ENCODE results near the gene DLG2. TPM values are rescaled to one million over a fixed set of nuclear protein-coding genes. Genes with fewer than 3 reads are reported as not detected.

Gene DLG2
- total RNA-seq, 2 experiments from 2014 or later, result 2.0 to 2.1 TPM

DNA sequence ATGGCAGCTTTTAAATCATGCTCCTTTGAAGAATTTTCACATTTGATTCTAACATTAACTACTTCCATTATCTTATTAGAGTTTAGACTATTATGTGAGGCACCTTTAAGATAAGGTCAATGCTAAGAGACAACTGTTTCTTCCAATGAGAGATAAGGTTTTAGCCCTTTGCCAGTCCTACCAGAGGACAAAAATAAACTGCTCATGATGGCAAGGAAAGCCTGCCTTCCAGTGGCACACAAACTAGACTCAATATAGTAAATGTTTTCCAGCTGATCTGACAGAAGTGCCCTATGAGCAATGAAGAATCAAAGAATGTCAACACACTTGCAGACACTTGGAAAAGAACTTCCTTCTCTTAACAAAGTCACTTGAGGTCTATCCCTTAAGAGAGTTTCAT, 1188.6 kb downstream of the DLG2 start:
- ChIA-PET POLR2A (no interaction called here), CTCF (no interaction called here)
- H3K9me3 Mint-ChIP-seq, result peaks cover 4% of the 10 kb centered on the region
- H3K36me3 Mint-ChIP-seq (ENCODE audit: low read depth), result no peaks in the 10 kb centered on the region
- no peaks in the 10 kb centered on the region for H3K36me3 ChIP-seq (ENCODE audit: insufficient read depth, low read length)
- H3K27ac Mint-ChIP-seq, result no peak overlapping the region
- H3K4me3 Mint-ChIP-seq, result no peak overlapping the region
- intact Hi-C loops (cut with DNase I, micrococcal nuclease), result no loop called here
- H3K27me3 Mint-ChIP-seq, result no peaks in the 10 kb centered on the region
- no peak overlapping the region for H3K27ac ChIP-seq (ENCODE audit: low read depth in 1 of 2, low read length in 2 of 2)
- H3K9me3 ChIP-seq (ENCODE audit: control insufficient read depth in 1 of 2, insufficient read depth in 1 of 2, low read length in 2 of 2), result peaks cover 0 to 7% of the 10 kb centered on the region in 2 experiments
- ATAC-seq (ENCODE audit: poor library complexity), result no peak
- H3K4me1 ChIP-seq (ENCODE audit: insufficient read depth, low read length), result no peaks in the 10 kb centered on the region
- DNase-seq, result no peak
- TF ChIP-seq, protein P1, sequence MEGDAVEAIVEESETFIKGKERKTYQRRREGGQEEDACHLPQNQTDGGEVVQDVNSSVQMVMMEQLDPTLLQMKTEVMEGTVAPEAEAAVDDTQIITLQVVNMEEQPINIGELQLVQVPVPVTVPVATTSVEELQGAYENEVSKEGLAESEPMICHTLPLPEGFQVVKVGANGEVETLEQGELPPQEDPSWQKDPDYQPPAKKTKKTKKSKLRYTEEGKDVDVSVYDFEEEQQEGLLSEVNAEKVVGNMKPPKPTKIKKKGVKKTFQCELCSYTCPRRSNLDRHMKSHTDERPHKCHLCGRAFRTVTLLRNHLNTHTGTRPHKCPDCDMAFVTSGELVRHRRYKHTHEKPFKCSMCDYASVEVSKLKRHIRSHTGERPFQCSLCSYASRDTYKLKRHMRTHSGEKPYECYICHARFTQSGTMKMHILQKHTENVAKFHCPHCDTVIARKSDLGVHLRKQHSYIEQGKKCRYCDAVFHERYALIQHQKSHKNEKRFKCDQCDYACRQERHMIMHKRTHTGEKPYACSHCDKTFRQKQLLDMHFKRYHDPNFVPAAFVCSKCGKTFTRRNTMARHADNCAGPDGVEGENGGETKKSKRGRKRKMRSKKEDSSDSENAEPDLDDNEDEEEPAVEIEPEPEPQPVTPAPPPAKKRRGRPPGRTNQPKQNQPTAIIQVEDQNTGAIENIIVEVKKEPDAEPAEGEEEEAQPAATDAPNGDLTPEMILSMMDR (IDR thresholded peaks at IDR 0.05), result no peak
- no peaks in the 10 kb centered on the region for H3K4me1 Mint-ChIP-seq (ENCODE audit: low read depth)
- H3K27me3 ChIP-seq (ENCODE audit: control insufficient read depth in 1 of 2, insufficient read depth in 2 of 2, low read length in 2 of 2), result no peaks in the 10 kb centered on the region
- no peak overlapping the region for H3K4me3 ChIP-seq (ENCODE audit: low read length)

DNA sequence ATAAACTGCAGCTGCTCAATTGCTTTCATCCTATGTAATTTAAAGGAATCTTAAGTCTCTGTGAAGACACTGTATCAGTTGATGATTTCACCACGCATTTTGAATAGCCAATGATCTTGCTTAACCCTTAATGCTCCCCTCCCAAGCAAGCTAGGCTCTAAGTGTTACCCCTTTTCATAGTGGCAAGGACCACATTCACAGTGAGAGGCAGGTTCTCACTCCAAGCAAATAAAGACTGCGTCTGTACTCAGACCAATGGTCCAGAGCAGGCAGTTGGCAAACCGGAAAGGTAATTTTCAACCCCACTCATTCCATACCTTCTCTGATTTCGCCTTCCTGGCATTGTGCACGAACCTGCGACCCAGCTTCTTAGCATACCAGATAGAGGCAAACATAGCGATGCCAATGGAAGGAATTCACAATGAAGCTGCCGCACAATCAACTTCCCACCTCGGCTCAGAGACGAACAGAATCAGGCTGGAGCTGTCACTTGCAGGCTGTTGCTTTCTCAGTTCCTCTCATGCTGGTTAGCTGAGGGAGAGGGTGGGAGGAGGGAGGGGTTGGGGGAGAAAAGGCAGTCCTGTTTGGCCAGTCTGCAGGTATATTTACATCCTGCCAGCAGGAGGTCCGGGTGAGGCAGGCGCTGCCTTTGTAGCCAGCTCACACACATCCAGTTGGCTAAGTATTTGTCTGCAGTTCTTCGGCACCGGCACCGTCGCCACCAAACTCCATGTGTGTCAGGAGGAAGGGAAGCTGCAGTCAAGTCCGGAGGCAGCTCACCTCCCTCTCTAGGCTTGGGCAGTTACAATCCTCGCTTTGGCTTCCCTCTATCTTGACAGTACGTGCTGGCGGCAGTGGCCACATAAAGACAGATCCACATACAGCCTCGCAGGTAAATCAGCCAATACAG, 1189.8 kb downstream of the DLG2 start:
- DNase-seq (no peak), ATAC-seq (ENCODE audit: poor library complexity) (no peak)
- no peak overlapping the region for H3K4me3 Mint-ChIP-seq
- Histone ChIP-seq H3K9me3 (ENCODE audit: control insufficient read depth in 1 of 2, insufficient read depth in 1 of 2, low read length in 2 of 2) (peaks cover 0 to 7% of the 10 kb centered on the region in 2 experiments), H3K27ac (ENCODE audit: low read depth in 1 of 2, low read length in 2 of 2) (no peak overlapping the region), H3K36me3 (ENCODE audit: insufficient read depth, low read length) (no peaks in the 10 kb centered on the region), H3K4me1 (ENCODE audit: insufficient read depth, low read length) (no peaks in the 10 kb centered on the region), H3K27me3 (ENCODE audit: control insufficient read depth in 1 of 2, insufficient read depth in 2 of 2, low read length in 2 of 2) (no peaks in the 10 kb centered on the region), H3K4me3 (ENCODE audit: low read length) (no peak overlapping the region)
- TF ChIP-seq, protein P1 (IDR thresholded peaks at IDR 0.05), result no peak
- no peaks in the 10 kb centered on the region for H3K4me1 Mint-ChIP-seq (ENCODE audit: low read depth)
- no peaks in the 10 kb centered on the region for H3K36me3 Mint-ChIP-seq (ENCODE audit: low read depth)
- intact Hi-C loops (cut with DNase I, micrococcal nuclease), result no loop called here
- peaks cover 4% of the 10 kb centered on the region for H3K9me3 Mint-ChIP-seq
- POLR2A ChIA-PET, result no interaction called here
- H3K27ac Mint-ChIP-seq, result no peak overlapping the region
- H3K27me3 Mint-ChIP-seq, result no peaks in the 10 kb centered on the region
- CTCF ChIA-PET, result no interaction called here

DNA sequence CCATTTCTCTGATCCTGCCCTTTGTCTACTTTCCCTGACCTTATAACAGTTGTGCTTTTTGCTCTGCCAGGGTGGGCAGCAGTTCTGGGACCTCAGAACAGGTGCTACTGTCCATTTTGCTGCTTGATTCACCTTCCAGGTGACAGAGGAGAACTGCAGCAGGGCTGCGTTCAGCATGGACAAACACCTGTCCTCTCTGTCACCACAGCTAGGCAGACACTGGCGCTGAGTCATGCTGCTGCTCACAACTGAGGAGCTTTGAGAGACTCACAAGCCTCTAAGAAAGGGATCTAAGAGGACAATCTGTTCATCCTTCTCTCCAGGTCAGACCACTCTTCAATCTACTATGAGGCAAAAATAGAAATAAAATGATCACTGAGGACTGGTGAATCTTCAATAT, 1196.5 kb downstream of the DLG2 start:
- H3K9me3 ChIP-seq (ENCODE audit: control insufficient read depth in 1 of 2, insufficient read depth in 1 of 2, low read length in 2 of 2), result peaks cover 0 to 4% of the 10 kb centered on the region in 2 experiments
- H3K9me3 Mint-ChIP-seq, result peaks cover 5% of the 10 kb centered on the region
- H3K4me1 Mint-ChIP-seq (ENCODE audit: low read depth), result no peaks in the 10 kb centered on the region
- no peaks in the 10 kb centered on the region for H3K4me1 ChIP-seq (ENCODE audit: insufficient read depth, low read length)
- POLR2A ChIA-PET, result no interaction called here
- H3K27ac ChIP-seq (ENCODE audit: low read depth in 1 of 2, low read length in 2 of 2), result no peak overlapping the region
- intact Hi-C loops (cut with DNase I, micrococcal nuclease), result no loop called here
- H3K27ac Mint-ChIP-seq, result no peak overlapping the region
- no peaks in the 10 kb centered on the region for H3K27me3 Mint-ChIP-seq
- H3K27me3 ChIP-seq (ENCODE audit: control insufficient read depth in 1 of 2, insufficient read depth in 2 of 2, low read length in 2 of 2), result no peaks in the 10 kb centered on the region
- no peak overlapping the region for H3K4me3 ChIP-seq (ENCODE audit: low read length)
- TF ChIP-seq, protein P1 (IDR thresholded peaks at IDR 0.05), result no peak
- ATAC-seq (ENCODE audit: poor library complexity) (no peak), DNase-seq (no peak)
- H3K36me3 Mint-ChIP-seq (ENCODE audit: low read depth), result no peaks in the 10 kb centered on the region
- CTCF ChIA-PET, result no interaction called here
- no peak overlapping the region for H3K4me3 Mint-ChIP-seq
- H3K36me3 ChIP-seq (ENCODE audit: insufficient read depth, low read length), result no peaks in the 10 kb centered on the region
